NOMO-1 treated with dmso at 0.1 percent for 144 hours (cell line): ENCODE measurements around the gene CHD8.
"Not testable (repeated sequence)": the region's sequence is repeated elsewhere in the genome, so short reads cannot be mapped to it uniquely, and the experiment has no call there.

Source experiments
- DNase-seq: peaks from one replicate; lab custom pipeline; 2025; ENCODE audit not compliant: unreplicated experiment; lab: John Stamatoyannopoulos, UW

CHD8 gene

GRCh38 chr14:21455912-21456667, at the start of gene CHD8:
Gene CHD8 (minus strand): TSS chr14:21456123. CDS start chr14:21431643, 24,480 bp downstream.
- DNase-seq = peak; percentile 100

GRCh38 chr14:21505012-21505553, 49.2 kb upstream of the CHD8 start:
- no peak for DNase-seq

- no peak for DNase-seq
Observed at GRCh38 chr14:21503376-21503775, 47.5 kb upstream of the CHD8 start.

GRCh38 chr14:21501568-21501967, 45.6 kb upstream of the CHD8 start:
- no peak for DNase-seq

- no peak for DNase-seq
Observed at GRCh38 chr14:21498540-21499526, 42.9 kb upstream of the CHD8 start.

- DNase-seq = no peak
Observed at GRCh38 chr14:21496453-21496852, 40.5 kb upstream of the CHD8 start.

- DNase-seq = no peak
Observed at GRCh38 chr14:21494902-21495762, 39.2 kb upstream of the CHD8 start.

- no peak for DNase-seq
Observed at GRCh38 chr14:21486640-21487087, 30.7 kb upstream of the CHD8 start.

- peak; percentile 99 for DNase-seq
Observed at GRCh38 chr14:21476925-21477681, 21.2 kb upstream of the CHD8 start, which contains the start of the genes RAB2B and TOX4. Gene RAB2B (minus strand): TSS chr14:21476959. CDS start chr14:21476872, 87 bp downstream. Gene TOX4 (plus strand): TSS chr14:21477195. CDS start chr14:21477279, 84 bp downstream.

- no peak for DNase-seq
Observed at GRCh38 chr14:21476523-21476924, 20.6 kb upstream of the CHD8 start.

GRCh38 chr14:21475767-21476522, 20.0 kb upstream of the CHD8 start:
- DNase-seq = no peak

GRCh38 chr14:21467616-21468015, 11.7 kb upstream of the CHD8 start:
- no peak for DNase-seq

- no peak for DNase-seq
Observed at GRCh38 chr14:21455592-21455911, 371 bp downstream of the CHD8 start.

- no peak for DNase-seq
Observed at GRCh38 chr14:21454843-21455544, 929 bp downstream of the CHD8 start.

GRCh38 chr14:21449899-21450216, 6.1 kb downstream of the CHD8 start:
- DNase-seq = no peak

GRCh38 chr14:21442657-21443056, 13.3 kb downstream of the CHD8 start:
- not testable (repeated sequence) for DNase-seq

- no peak for DNase-seq
Observed at GRCh38 chr14:21440859-21441258, 15.1 kb downstream of the CHD8 start.

GRCh38 chr14:21437063-21437901, 18.6 kb downstream of the CHD8 start:
- peak; percentile 93 for DNase-seq
